GM20000 (cell line): ENCODE data around the gene WDSUB1.
A peak's percentile ranks its signal among the peaks of the same experiment; 100 is the strongest.

ENCODE experiments used
- DNase-seq: peaks from one replicate; pipeline ENCODE4 v3.0.0; 2012; ENCODE audit warnings: low spot score
- CTCF ChIP-seq: IDR thresholded peaks from 2 replicates; pipeline ENCODE4 v1.5.1; 2012; ENCODE audit warnings: mild to moderate bottlenecking, control low read depth; ENCODE audit errors: extremely low read depth, missing control alignments

The WDSUB1 gene

GRCh38 chr2:159298967-159299366 is 12.5 kb upstream of the WDSUB1 start:
- no peak for DNase-seq
- no peak for TF ChIP-seq CTCF

GRCh38 chr2:159297042-159297707 is 10.7 kb upstream of the WDSUB1 start:
- DNase-seq = no peak
- TF ChIP-seq CTCF = no peak

- no peak for TF ChIP-seq CTCF
- no peak for DNase-seq
Observed at GRCh38 chr2:159292157-159292556, 5.7 kb upstream of the WDSUB1 start.

GRCh38 chr2:159290289-159290907 is 3.9 kb upstream of the WDSUB1 start:
- TF ChIP-seq CTCF = no peak
- no peak for DNase-seq

GRCh38 chr2:159287733-159288132 is 1.2 kb upstream of the WDSUB1 start:
- TF ChIP-seq CTCF = no peak
- DNase-seq = no peak

- peak; percentile 99 for DNase-seq
- TF ChIP-seq CTCF = no peak
Observed at GRCh38 chr2:159286709-159287441, 372 bp upstream of the WDSUB1 start.

- no peak for TF ChIP-seq CTCF
- DNase-seq = no peak
Observed at GRCh38 chr2:159285433-159285832, 1.1 kb downstream of the WDSUB1 start.
